ENCODE measurements around the gene GABRB2. TPM values are rescaled to one million over a fixed set of nuclear protein-coding genes. Genes with fewer than 3 reads are reported as not detected.

Gene GABRB2
- total and polyA plus RNA-seq, 2 of the 13 experiments (the other 11 are each of a cell fraction or from before 2014, with no cell fraction given): 0.01 TPM; not detected in 1

GRCh38 chr5:161572914-161573313 is 26.4 kb upstream of the GABRB2 start (continued):
- no peak for TF ChIP-seq ZBED4 (CRISPR knock-in tag; IDR thresholded peaks at IDR 0.05; ENCODE audit: borderline replicate concordance)
- no peak for TF ChIP-seq BATF2 (CRISPR knock-in tag; IDR thresholded peaks at IDR 0.05)
- no peak for TF ChIP-seq MEF2D (CRISPR knock-in tag; IDR thresholded peaks at IDR 0.05)
- TF ChIP-seq ZFP41 (CRISPR knock-in tag; IDR thresholded peaks at IDR 0.05; ENCODE audit: borderline replicate concordance): no peak
- no peak for TF ChIP-seq JUND (CRISPR knock-in tag; IDR thresholded peaks at IDR 0.05)

GRCh38 chr5:161566081-161566480 is 19.6 kb upstream of the GABRB2 start:
- Histone ChIP-seq H3K4me3 (replicated peaks in 1 of 3; ENCODE audit: insufficient read depth in 1 of 3, low read depth in 2 of 3, low read length in 3 of 3) (no peak overlapping the region), H3K27me3 (ENCODE audit: control insufficient read depth in 1 of 2, insufficient read depth in 2 of 2, low read length in 2 of 2) (no peaks in the 10 kb centered on the region), H4K20me1 (ENCODE audit: insufficient read depth, low read length) (no peaks in the 10 kb centered on the region), H3K9me3 (ENCODE audit: low read length) (no peaks in the 10 kb centered on the region), H3K27ac (ENCODE audit: extremely low read length, insufficient read depth, low read length) (no peak overlapping the region), H3K36me3 (replicated peaks in 1 of 2; ENCODE audit: control insufficient read depth in 1 of 2, insufficient read depth in 2 of 2, low read length in 2 of 2) (no peaks in the 10 kb centered on the region), H3K4me1 (ENCODE audit: insufficient read depth, low read length) (no peaks in the 10 kb centered on the region), H3K9ac (ENCODE audit: insufficient read depth, low read depth, low read length) (no peak overlapping the region), H3K4me2 (ENCODE audit: low read depth, low read length) (no peak overlapping the region), H2AFZ (ENCODE audit: low read length) (no peak overlapping the region), H3K79me2 (ENCODE audit: insufficient read depth, low read length) (no peaks in the 10 kb centered on the region)
- ATAC-seq (no peak), DNase-seq (ENCODE audit: low spot score) (no peak), FAIRE-seq (no peak)
- POLR2A ChIA-PET: no interaction called here
- in situ Hi-C loops (cut with HindIII; ENCODE audit: extremely low pct_ligation_motif_present, low pct_unique_long_range_greater_than_20kb) (no loop called here), intact Hi-C loops (cut with micrococcal nuclease; ENCODE audit: unreplicated experiment) (no loop called here)
- WGBS (ENCODE audit: low lambda C conversion rate): 0% methylated on average over 2 of the region's 2 CpGs
- no TSS peak for BruUV-seq (replicated peaks)
- CTCF ChIA-PET (ENCODE audit: low intra/inter-chr PET ratio, low total read pairs): no interaction called here
- TF ChIP-seq TAF1 (CRISPR knock-in tag; IDR thresholded peaks at IDR 0.05): no peak
- no peak for TF ChIP-seq ARID5B (CRISPR knock-in tag; IDR thresholded peaks at IDR 0.05)
- no peak for TF ChIP-seq ZNF589 (CRISPR knock-in tag; conservative IDR thresholded peaks at IDR 0.05)
- TF ChIP-seq NFE2L2 (IDR thresholded peaks at IDR 0.05; ENCODE audit: low read length): no peak
- no peak for TF ChIP-seq ZBTB2 (CRISPR knock-in tag; IDR thresholded peaks at IDR 0.05; ENCODE audit: low read depth)
- TF ChIP-seq ZNF501 (CRISPR knock-in tag; IDR thresholded peaks at IDR 0.05): no peak
